WTC11 (cell line): ENCODE measurements around the gene AKR1D1. TPM values are rescaled to one million over a fixed set of nuclear protein-coding genes. Genes with fewer than 3 reads are reported as not detected.

Experiments used
- ATAC-seq: fragments of 200-7000 bp; cut with Tn5 transposase; 2 replicates; pipeline ENCODE4 v1.10.0; 2021; ENCODE audit warnings: mild to moderate bottlenecking, moderate library complexity
- CTCF ChIA-PET: fragments of 300-600 bp; sonication (Branson Sonifier 250); formaldehyde crosslinking; loops from one replicate; lab custom pipeline; 2021; ENCODE audit warnings: antibody characterized with exemption; lab: Charles Lee
- POLR2A ChIA-PET: fragments of 350-600 bp; sonication (Branson Sonifier 250); formaldehyde crosslinking; loops from one replicate; lab custom pipeline; 2021; ENCODE audit warnings: antibody characterized with exemption; lab: Charles Lee
- DNase-seq: peaks from one replicate; pipeline ENCODE4 v3.0.0; 2021; ENCODE audit warnings: low spot score
- H3K27ac Mint-ChIP-seq: 2 replicates; pipeline ENCODE4 v1.8.0; 2021; ENCODE audit warnings: mixed read lengths
- H3K27me3 Mint-ChIP-seq: 2 replicates; pipeline ENCODE4 v1.8.0; 2021; ENCODE audit warnings: low read depth, mild to moderate bottlenecking, moderate library complexity, mixed read lengths
- H3K36me3 Mint-ChIP-seq: 2 replicates; pipeline ENCODE4 v1.8.0; 2021; ENCODE audit warnings: mixed read lengths
- H3K4me1 Mint-ChIP-seq: 2 replicates; pipeline ENCODE4 v1.8.0; 2022; ENCODE audit warnings: mixed read lengths
- H3K4me3 Mint-ChIP-seq: 2 replicates; pipeline ENCODE4 v1.8.0; 2021; ENCODE audit warnings: mild to moderate bottlenecking, moderate library complexity, mixed read lengths
- H3K9me3 Mint-ChIP-seq: 2 replicates; pipeline ENCODE4 v1.8.0; 2021; ENCODE audit warnings: mixed read lengths
- ATF6 ChIP-seq: sonication (generic); formaldehyde crosslinking; IDR thresholded peaks from 2 replicates; pipeline ENCODE4 v1.8.1; 2023; ENCODE audit warnings: mild to moderate bottlenecking, missing genetic modification reagents
- CREB1 ChIP-seq: sonication (generic); formaldehyde crosslinking; IDR thresholded peaks from 2 replicates; pipeline ENCODE4 v1.8.0; 2023; ENCODE audit warnings: mild to moderate bottlenecking, missing genetic modification reagents
- E2F5 ChIP-seq: sonication (generic); formaldehyde crosslinking; IDR thresholded peaks from 2 replicates; pipeline ENCODE4 v1.8.1; 2022; ENCODE audit warnings: mild to moderate bottlenecking, moderate library complexity, missing genetic modification reagents
- ELF4 ChIP-seq: sonication (generic); formaldehyde crosslinking; IDR thresholded peaks from 2 replicates; pipeline ENCODE4 v1.8.1; 2022; ENCODE audit warnings: low read depth, mild to moderate bottlenecking, moderate library complexity, missing genetic modification reagents
- EMX1 ChIP-seq: fragments of 250-450 bp; sonication (Bioruptor Pico); IDR thresholded peaks from 2 replicates; pipeline ENCODE4 v1.8.0; 2021; ENCODE audit warnings: mild to moderate bottlenecking
- GTF2I ChIP-seq: fragments of 250-450 bp; sonication (Bioruptor Pico); conservative IDR thresholded peaks from 2 replicates; pipeline ENCODE4 v1.4.0; 2021; ENCODE audit warnings: mild to moderate bottlenecking
- KAT7 ChIP-seq: sonication (generic); formaldehyde crosslinking; IDR thresholded peaks from 2 replicates; pipeline ENCODE4 v1.8.1; 2023; ENCODE audit warnings: missing genetic modification reagents, mild to moderate bottlenecking, borderline replicate concordance
- MXD4 ChIP-seq: fragments of 250-450 bp; sonication (Bioruptor Pico); IDR thresholded peaks from 2 replicates; pipeline ENCODE4 v1.8.0; 2021; ENCODE audit warnings: mild to moderate bottlenecking, moderate library complexity, borderline replicate concordance
- NFE2L1 ChIP-seq: sonication (generic); formaldehyde crosslinking; IDR thresholded peaks from 2 replicates; pipeline ENCODE4 v1.8.1; 2023; ENCODE audit warnings: missing genetic modification reagents
- NR1H2 ChIP-seq: sonication (generic); formaldehyde crosslinking; IDR thresholded peaks from 2 replicates; pipeline ENCODE4 v1.9.0; 2021; ENCODE audit warnings: mild to moderate bottlenecking, moderate library complexity, missing genetic modification reagents
- SOX15 ChIP-seq: fragments of 250-450 bp; sonication (Bioruptor Pico); IDR thresholded peaks from 2 replicates; pipeline ENCODE4 v1.9.0; 2021; ENCODE audit warnings: mild to moderate bottlenecking
- SP1 ChIP-seq: sonication (generic); formaldehyde crosslinking; conservative IDR thresholded peaks from 2 replicates; pipeline ENCODE4 v1.8.1; 2022; ENCODE audit warnings: missing genetic modification reagents
- TEAD1 ChIP-seq: sonication (generic); formaldehyde crosslinking; IDR thresholded peaks from 2 replicates; pipeline ENCODE4 v1.8.0; 2022; ENCODE audit warnings: mild to moderate bottlenecking, missing genetic modification reagents
- ZBTB43 ChIP-seq: sonication (generic); formaldehyde crosslinking; IDR thresholded peaks from 2 replicates; pipeline ENCODE4 v1.8.1; 2023; ENCODE audit warnings: mild to moderate bottlenecking, missing genetic modification reagents
- ZNF232 ChIP-seq: sonication (generic); formaldehyde crosslinking; IDR thresholded peaks from 2 replicates; pipeline ENCODE4 v1.8.0; 2022; ENCODE audit warnings: mild to moderate bottlenecking, missing genetic modification reagents
- ZNF263 ChIP-seq: sonication (generic); formaldehyde crosslinking; IDR thresholded peaks from 2 replicates; pipeline ENCODE4 v1.8.1; 2022; ENCODE audit warnings: low read depth, mild to moderate bottlenecking, moderate library complexity, missing genetic modification reagents
- ZNF416 ChIP-seq: fragments of 250-450 bp; sonication (Bioruptor Pico); IDR thresholded peaks from 2 replicates; pipeline ENCODE4 v1.9.0; 2021; ENCODE audit warnings: mild to moderate bottlenecking, inconsistent platforms
- total RNA-seq: library from RNA; stranded (reverse); gene quantifications from 3 replicates; pipeline ENCODE4 v1.2.3, GENCODE V29; 2021
- TF ChIP-seq, protein P1 (sequence below): fragments of 250-450 bp; sonication (Bioruptor Pico); IDR thresholded peaks from 2 replicates; pipeline ENCODE4 v1.9.0; 2021; ENCODE audit warnings: mild to moderate bottlenecking
- TF ChIP-seq, protein P2 (sequence below): sonication (generic); formaldehyde crosslinking; IDR thresholded peaks from 2 replicates; pipeline ENCODE4 v1.8.1; 2023; ENCODE audit warnings: mild to moderate bottlenecking, missing genetic modification reagents, moderate library complexity
- TF ChIP-seq, protein P3 (sequence below): sonication (generic); formaldehyde crosslinking; IDR thresholded peaks from 2 replicates; pipeline ENCODE4 v1.8.0; 2023; ENCODE audit warnings: missing genetic modification reagents, mild to moderate bottlenecking, borderline replicate concordance

AKR1D1 gene
- total RNA-seq, 1 experiment from 2014 or later: 0.24 TPM

GRCh38 chr7:138074540-138074939 is 1.7 kb upstream of the AKR1D1 start:
- Mint-ChIP-seq H3K4me3 (no peak overlapping the region), H3K27me3 (peaks cover 10% of the 10 kb centered on the region), H3K9me3 (peaks cover 52% of the 10 kb centered on the region)
- ChIA-PET CTCF (no interaction called here), POLR2A (no interaction called here)
- TF ChIP-seq E2F5 (CRISPR knock-in tag) (no peak), SOX15 (CRISPR knock-in tag) (no peak), ZNF232 (CRISPR knock-in tag) (no peak), SP1 (CRISPR knock-in tag) (no peak), ATF6 (no peak), GTF2I (no peak), ELF4 (CRISPR knock-in tag) (no peak), MXD4 (CRISPR knock-in tag) (no peak), NR1H2 (CRISPR knock-in tag) (no peak), ZNF263 (CRISPR knock-in tag) (no peak), ZNF416 (CRISPR knock-in tag) (no peak), EMX1 (CRISPR knock-in tag) (no peak), NFE2L1 (CRISPR knock-in tag) (no peak), CREB1 (no peak), TEAD1 (CRISPR knock-in tag) (no peak), ZBTB43 (no peak), KAT7 (CRISPR knock-in tag) (no peak)
- TF ChIP-seq, protein P1, sequence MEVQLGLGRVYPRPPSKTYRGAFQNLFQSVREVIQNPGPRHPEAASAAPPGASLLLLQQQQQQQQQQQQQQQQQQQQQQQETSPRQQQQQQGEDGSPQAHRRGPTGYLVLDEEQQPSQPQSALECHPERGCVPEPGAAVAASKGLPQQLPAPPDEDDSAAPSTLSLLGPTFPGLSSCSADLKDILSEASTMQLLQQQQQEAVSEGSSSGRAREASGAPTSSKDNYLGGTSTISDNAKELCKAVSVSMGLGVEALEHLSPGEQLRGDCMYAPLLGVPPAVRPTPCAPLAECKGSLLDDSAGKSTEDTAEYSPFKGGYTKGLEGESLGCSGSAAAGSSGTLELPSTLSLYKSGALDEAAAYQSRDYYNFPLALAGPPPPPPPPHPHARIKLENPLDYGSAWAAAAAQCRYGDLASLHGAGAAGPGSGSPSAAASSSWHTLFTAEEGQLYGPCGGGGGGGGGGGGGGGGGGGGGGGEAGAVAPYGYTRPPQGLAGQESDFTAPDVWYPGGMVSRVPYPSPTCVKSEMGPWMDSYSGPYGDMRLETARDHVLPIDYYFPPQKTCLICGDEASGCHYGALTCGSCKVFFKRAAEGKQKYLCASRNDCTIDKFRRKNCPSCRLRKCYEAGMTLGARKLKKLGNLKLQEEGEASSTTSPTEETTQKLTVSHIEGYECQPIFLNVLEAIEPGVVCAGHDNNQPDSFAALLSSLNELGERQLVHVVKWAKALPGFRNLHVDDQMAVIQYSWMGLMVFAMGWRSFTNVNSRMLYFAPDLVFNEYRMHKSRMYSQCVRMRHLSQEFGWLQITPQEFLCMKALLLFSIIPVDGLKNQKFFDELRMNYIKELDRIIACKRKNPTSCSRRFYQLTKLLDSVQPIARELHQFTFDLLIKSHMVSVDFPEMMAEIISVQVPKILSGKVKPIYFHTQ: no peak
- TF ChIP-seq, protein P2, sequence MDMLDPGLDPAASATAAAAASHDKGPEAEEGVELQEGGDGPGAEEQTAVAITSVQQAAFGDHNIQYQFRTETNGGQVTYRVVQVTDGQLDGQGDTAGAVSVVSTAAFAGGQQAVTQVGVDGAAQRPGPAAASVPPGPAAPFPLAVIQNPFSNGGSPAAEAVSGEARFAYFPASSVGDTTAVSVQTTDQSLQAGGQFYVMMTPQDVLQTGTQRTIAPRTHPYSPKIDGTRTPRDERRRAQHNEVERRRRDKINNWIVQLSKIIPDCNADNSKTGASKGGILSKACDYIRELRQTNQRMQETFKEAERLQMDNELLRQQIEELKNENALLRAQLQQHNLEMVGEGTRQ (CRISPR knock-in tag): no peak
- TF ChIP-seq, protein P3, sequence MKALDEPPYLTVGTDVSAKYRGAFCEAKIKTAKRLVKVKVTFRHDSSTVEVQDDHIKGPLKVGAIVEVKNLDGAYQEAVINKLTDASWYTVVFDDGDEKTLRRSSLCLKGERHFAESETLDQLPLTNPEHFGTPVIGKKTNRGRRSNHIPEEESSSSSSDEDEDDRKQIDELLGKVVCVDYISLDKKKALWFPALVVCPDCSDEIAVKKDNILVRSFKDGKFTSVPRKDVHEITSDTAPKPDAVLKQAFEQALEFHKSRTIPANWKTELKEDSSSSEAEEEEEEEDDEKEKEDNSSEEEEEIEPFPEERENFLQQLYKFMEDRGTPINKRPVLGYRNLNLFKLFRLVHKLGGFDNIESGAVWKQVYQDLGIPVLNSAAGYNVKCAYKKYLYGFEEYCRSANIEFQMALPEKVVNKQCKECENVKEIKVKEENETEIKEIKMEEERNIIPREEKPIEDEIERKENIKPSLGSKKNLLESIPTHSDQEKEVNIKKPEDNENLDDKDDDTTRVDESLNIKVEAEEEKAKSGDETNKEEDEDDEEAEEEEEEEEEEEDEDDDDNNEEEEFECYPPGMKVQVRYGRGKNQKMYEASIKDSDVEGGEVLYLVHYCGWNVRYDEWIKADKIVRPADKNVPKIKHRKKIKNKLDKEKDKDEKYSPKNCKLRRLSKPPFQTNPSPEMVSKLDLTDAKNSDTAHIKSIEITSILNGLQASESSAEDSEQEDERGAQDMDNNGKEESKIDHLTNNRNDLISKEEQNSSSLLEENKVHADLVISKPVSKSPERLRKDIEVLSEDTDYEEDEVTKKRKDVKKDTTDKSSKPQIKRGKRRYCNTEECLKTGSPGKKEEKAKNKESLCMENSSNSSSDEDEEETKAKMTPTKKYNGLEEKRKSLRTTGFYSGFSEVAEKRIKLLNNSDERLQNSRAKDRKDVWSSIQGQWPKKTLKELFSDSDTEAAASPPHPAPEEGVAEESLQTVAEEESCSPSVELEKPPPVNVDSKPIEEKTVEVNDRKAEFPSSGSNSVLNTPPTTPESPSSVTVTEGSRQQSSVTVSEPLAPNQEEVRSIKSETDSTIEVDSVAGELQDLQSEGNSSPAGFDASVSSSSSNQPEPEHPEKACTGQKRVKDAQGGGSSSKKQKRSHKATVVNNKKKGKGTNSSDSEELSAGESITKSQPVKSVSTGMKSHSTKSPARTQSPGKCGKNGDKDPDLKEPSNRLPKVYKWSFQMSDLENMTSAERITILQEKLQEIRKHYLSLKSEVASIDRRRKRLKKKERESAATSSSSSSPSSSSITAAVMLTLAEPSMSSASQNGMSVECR (CRISPR knock-in tag): no peak
- TF ChIP-seq, all 79 proteins: peak for 0
- no peak overlapping the region for H3K27ac Mint-ChIP-seq
- H3K4me1 Mint-ChIP-seq: peaks cover 36% of the 10 kb centered on the region
- H3K36me3 Mint-ChIP-seq: peaks cover 44% of the 10 kb centered on the region
- ATAC-seq (no peak), DNase-seq (no peak)
